ENCODE results near the gene EPB41L2.
"Not testable (repeated sequence)": the region's sequence is repeated elsewhere in the genome, so short reads cannot be mapped to it uniquely, and the experiment has no call there.

Gene EPB41L2

GRCh38 chr6:131003488-131004386, 59.3 kb downstream of the EPB41L2 start:
- DNase-seq (ENCODE audit: low spot score), result no peak

GRCh38 chr6:131002661-131002980, 60.4 kb downstream of the EPB41L2 start:
- no peak for DNase-seq (ENCODE audit: low spot score)

- DNase-seq (ENCODE audit: low spot score), result no peak
These were observed 60.9 kb downstream of the EPB41L2 start for GRCh38 chr6:131001945-131002660.

GRCh38 chr6:131001111-131001736, 61.8 kb downstream of the EPB41L2 start:
- DNase-seq (ENCODE audit: low spot score), result no peak

GRCh38 chr6:131000544-131000943, 62.5 kb downstream of the EPB41L2 start:
- no peak for DNase-seq (ENCODE audit: low spot score)

- no peak for DNase-seq (ENCODE audit: low spot score)
These were observed 65.8 kb downstream of the EPB41L2 start for GRCh38 chr6:130997061-130997753.

GRCh38 chr6:130996635-130997034, 66.4 kb downstream of the EPB41L2 start:
- no peak for DNase-seq (ENCODE audit: low spot score)

GRCh38 chr6:130995783-130996447, 67.1 kb downstream of the EPB41L2 start:
- DNase-seq (ENCODE audit: low spot score), result no peak

GRCh38 chr6:130994319-130995097, 68.5 kb downstream of the EPB41L2 start:
- DNase-seq (ENCODE audit: low spot score), result no peak

GRCh38 chr6:130993292-130993765, 69.7 kb downstream of the EPB41L2 start:
- DNase-seq (ENCODE audit: low spot score), result no peak

- DNase-seq (ENCODE audit: low spot score), result no peak
These were observed 71.5 kb downstream of the EPB41L2 start for GRCh38 chr6:130991422-130992137.

- not testable (repeated sequence) for DNase-seq (ENCODE audit: low spot score)
These were observed 75.5 kb downstream of the EPB41L2 start for GRCh38 chr6:130987539-130987938.

GRCh38 chr6:130985115-130985514, 77.9 kb downstream of the EPB41L2 start:
- DNase-seq (ENCODE audit: low spot score), result no peak

- no peak for DNase-seq (ENCODE audit: low spot score)
These were observed 80.0 kb downstream of the EPB41L2 start for GRCh38 chr6:130982941-130983456.

- DNase-seq (ENCODE audit: low spot score), result no peak
These were observed 80.9 kb downstream of the EPB41L2 start for GRCh38 chr6:130982135-130982534.

GRCh38 chr6:130981409-130981808, 81.6 kb downstream of the EPB41L2 start:
- no peak for DNase-seq (ENCODE audit: low spot score)

- no peak for DNase-seq (ENCODE audit: low spot score)
These were observed 82.6 kb downstream of the EPB41L2 start for GRCh38 chr6:130980310-130981032.

- DNase-seq (ENCODE audit: low spot score), result no peak
These were observed 84.2 kb downstream of the EPB41L2 start for GRCh38 chr6:130978660-130979396.

Measured in left forelimb (tissue), 1 donor.